ENCODE data around the gene CPB2. TPM values are rescaled to one million over a fixed set of nuclear protein-coding genes. Genes with fewer than 3 reads are reported as not detected.

The CPB2 gene
- total and polyA plus RNA-seq, 7 donors = not detected

DNA sequence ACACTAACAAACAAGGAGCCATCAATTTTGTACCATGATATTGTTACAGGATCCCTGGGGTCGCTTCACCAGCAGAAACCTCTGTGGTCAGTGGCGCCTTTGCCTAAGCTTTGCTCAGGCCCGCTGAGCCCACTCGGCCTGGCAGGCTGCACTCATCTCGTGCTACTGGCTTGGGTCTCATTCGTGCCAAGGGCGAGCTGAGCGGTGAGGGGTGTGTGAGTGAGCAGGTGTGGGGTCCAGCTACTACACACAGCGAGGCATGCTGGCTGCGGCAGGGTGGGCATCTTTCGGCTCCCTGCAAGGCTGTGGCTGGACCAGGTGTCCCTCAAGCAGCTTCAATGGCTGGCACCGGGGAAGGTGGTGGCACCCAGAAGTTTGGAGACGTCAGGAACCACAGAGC is 19.1 kb downstream of the CPB2 start:
- intact Hi-C loops (cut with DNase I) = no loop called here
- 90 to 96% (median 94%) methylated on average over 13 of the region's 13 CpGs for WGBS, 3 donors
- H3K27me3 ChIP-seq (ENCODE audit: insufficient read depth in 3 of 3, low read length in 2 of 3) = peaks cover 0 to 3% (median 2%) of the 10 kb centered on the region in 3 donors
- H3K27ac ChIP-seq = no peak overlapping the region
- no peak for DNase-seq
- H3K9me3 ChIP-seq = no peaks in the 10 kb centered on the region
- H3K4me1 ChIP-seq = no peaks in the 10 kb centered on the region
- no peaks in the 10 kb centered on the region for H3K36me3 ChIP-seq (ENCODE audit: insufficient read depth in 1 of 2, low read depth in 1 of 2)
- TF ChIP-seq, protein P1, sequence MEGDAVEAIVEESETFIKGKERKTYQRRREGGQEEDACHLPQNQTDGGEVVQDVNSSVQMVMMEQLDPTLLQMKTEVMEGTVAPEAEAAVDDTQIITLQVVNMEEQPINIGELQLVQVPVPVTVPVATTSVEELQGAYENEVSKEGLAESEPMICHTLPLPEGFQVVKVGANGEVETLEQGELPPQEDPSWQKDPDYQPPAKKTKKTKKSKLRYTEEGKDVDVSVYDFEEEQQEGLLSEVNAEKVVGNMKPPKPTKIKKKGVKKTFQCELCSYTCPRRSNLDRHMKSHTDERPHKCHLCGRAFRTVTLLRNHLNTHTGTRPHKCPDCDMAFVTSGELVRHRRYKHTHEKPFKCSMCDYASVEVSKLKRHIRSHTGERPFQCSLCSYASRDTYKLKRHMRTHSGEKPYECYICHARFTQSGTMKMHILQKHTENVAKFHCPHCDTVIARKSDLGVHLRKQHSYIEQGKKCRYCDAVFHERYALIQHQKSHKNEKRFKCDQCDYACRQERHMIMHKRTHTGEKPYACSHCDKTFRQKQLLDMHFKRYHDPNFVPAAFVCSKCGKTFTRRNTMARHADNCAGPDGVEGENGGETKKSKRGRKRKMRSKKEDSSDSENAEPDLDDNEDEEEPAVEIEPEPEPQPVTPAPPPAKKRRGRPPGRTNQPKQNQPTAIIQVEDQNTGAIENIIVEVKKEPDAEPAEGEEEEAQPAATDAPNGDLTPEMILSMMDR (IDR thresholded peaks at IDR 0.05) = no peak
- H3K4me3 ChIP-seq = no peak overlapping the region
- ATAC-seq = no peak

DNA sequence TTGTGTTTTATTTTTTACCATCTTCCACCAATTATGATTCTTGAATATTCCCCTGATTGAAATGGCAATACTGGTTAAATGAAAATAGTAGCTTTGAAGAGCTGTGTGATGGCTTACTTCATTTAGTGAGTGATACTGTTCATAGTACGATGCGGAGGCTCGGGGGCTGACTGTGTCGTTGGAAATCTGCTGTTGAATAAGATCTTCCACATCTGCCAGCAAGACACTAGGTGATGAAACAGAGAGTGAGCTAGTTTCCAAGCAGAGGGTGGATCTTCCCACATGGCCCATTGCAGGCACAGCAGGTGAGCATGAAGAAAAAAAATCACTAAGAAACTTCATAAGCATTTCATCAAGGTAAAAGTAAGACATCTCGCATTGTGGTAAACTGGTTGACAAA is 22.5 kb downstream of the CPB2 start:
- TF ChIP-seq, protein P1 (IDR thresholded peaks at IDR 0.05) = no peak

DNA sequence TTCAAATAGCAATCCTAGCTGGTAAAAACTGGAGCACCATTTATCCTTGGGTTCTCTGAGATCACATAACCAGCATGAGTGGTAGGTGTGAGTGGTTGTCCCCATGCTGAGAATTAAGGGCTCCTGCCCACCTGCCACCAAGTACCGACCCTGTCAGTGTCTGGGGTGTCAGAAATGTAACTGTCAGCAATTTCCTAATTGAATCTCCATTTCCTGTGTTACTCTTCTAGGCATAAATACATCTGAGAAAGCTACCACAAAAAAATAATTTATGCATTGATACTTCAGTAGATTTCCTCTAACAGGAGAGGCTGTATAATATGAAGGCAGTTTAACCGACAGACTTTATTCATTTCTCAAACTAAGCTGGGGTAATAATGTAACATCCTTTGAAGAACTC is 25.1 kb downstream of the CPB2 start:
- H3K4me1 ChIP-seq = no peaks in the 10 kb centered on the region
- no peaks in the 10 kb centered on the region for H3K27me3 ChIP-seq (ENCODE audit: insufficient read depth in 3 of 3, low read length in 2 of 3)
- WGBS, 3 donors = 44 to 55% (median 52%) methylated on average over 2 of the region's 2 CpGs
- H3K9me3 ChIP-seq = no peaks in the 10 kb centered on the region
- H3K27ac ChIP-seq = no peak overlapping the region
- H3K36me3 ChIP-seq (ENCODE audit: insufficient read depth in 1 of 2, low read depth in 1 of 2) = no peaks in the 10 kb centered on the region
- TF ChIP-seq, protein P1 (IDR thresholded peaks at IDR 0.05) = no peak
- no peak overlapping the region for H3K4me3 ChIP-seq
- no peak for ATAC-seq
- no peak for DNase-seq
- intact Hi-C loops (cut with DNase I) = no loop called here

More for the DNA sequence above, 22.5 kb downstream of the CPB2 start:
- no peaks in the 10 kb centered on the region for H3K36me3 ChIP-seq (ENCODE audit: insufficient read depth in 1 of 2, low read depth in 1 of 2)
- no peak overlapping the region for H3K27ac ChIP-seq
- DNase-seq = no peak
- H3K9me3 ChIP-seq = no peaks in the 10 kb centered on the region
- intact Hi-C loops (cut with DNase I) = no loop called here
- peaks cover 0 to 2% (median 0%) of the 10 kb centered on the region in 3 donors for H3K27me3 ChIP-seq (ENCODE audit: insufficient read depth in 3 of 3, low read length in 2 of 3)
- no peaks in the 10 kb centered on the region for H3K4me1 ChIP-seq
- no peak for ATAC-seq
- H3K4me3 ChIP-seq = no peak overlapping the region
- 89 to 94% (median 91%) methylated on average over 5 of the region's 5 CpGs for WGBS, 3 donors

DNA sequence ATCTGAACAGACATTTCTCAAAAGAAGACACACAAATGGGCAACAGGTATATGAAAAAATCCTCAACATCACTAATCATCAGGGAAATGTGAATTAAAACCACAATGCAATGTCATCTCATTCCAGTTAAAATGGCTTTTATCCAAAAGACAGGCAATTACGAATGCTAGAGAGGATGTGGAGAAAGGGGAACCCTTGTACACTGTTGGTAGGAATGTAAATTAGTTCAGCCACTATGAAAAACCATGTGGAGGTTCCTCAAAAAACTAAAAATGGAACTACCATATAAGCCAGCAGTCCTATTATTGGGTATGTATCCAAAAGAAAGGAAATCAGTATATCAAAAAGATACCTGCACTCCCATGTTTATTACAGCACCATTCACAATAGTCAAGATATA is 27.6 kb downstream of the CPB2 start:
- H3K4me3 ChIP-seq = no peak overlapping the region

DNA sequence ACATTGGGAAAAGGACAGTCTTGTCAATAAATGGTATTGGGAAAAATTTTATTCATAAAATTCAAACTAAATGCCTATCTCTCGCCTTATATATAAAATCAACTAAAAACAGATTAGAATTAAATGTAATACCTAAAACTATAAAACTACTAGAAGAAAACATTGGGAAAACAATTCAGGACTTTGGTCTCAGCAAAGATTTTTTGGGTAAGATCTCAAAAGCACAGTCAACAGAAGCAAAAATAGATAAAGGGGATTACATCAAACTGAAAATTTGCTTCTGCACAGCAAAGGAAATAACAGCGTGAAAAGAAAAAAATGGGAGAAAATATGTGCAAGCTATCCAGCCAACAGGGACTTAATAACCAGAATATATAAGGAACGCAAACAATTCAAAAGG is 28.0 kb downstream of the CPB2 start:
- Histone ChIP-seq H3K9me3 (no peaks in the 10 kb centered on the region), H3K4me1 (no peaks in the 10 kb centered on the region), H3K27me3 (ENCODE audit: insufficient read depth in 3 of 3, low read length in 2 of 3) (no peaks in the 10 kb centered on the region), H3K36me3 (ENCODE audit: insufficient read depth in 1 of 2, low read depth in 1 of 2) (no peaks in the 10 kb centered on the region), H3K4me3 (no peak overlapping the region), H3K27ac (no peak overlapping the region)
- ATAC-seq (no peak), DNase-seq (no peak)
- intact Hi-C loops (cut with DNase I) = no loop called here
- 47 to 90% (median 86%) methylated on average over 3 of the region's 3 CpGs for WGBS, 3 donors
- TF ChIP-seq, protein P1 (IDR thresholded peaks at IDR 0.05) = no peak

More for the DNA sequence above, 27.6 kb downstream of the CPB2 start:
- DNase-seq (no peak), ATAC-seq (no peak)
- H3K27ac ChIP-seq = no peak overlapping the region
- intact Hi-C loops (cut with DNase I) = no loop called here
- 26 to 60% (median 50%) methylated on average over 1 of the region's 1 CpG for WGBS, 3 donors
- H3K9me3 ChIP-seq = no peaks in the 10 kb centered on the region
- H3K27me3 ChIP-seq (ENCODE audit: insufficient read depth in 3 of 3, low read length in 2 of 3) = no peaks in the 10 kb centered on the region
- no peaks in the 10 kb centered on the region for H3K4me1 ChIP-seq
- TF ChIP-seq, protein P1 (IDR thresholded peaks at IDR 0.05) = no peak
- no peaks in the 10 kb centered on the region for H3K36me3 ChIP-seq (ENCODE audit: insufficient read depth in 1 of 2, low read depth in 1 of 2)
